ENCODE data around the gene PRMT2. TPM values are rescaled to one million over a fixed set of nuclear protein-coding genes. Genes with fewer than 3 reads are reported as not detected.
"Not testable (repeated sequence)": the region's sequence is repeated elsewhere in the genome, so short reads cannot be mapped to it uniquely, and the experiment has no call there.

PRMT2 gene
- total RNA-seq, 1 donor from 2014 or later, result 144 TPM

GRCh38 chr21:46668381-46668780, 32.9 kb downstream of the PRMT2 start:
- DNase-seq (ENCODE audit: low read depth, low spot score), result no peak

DNA sequence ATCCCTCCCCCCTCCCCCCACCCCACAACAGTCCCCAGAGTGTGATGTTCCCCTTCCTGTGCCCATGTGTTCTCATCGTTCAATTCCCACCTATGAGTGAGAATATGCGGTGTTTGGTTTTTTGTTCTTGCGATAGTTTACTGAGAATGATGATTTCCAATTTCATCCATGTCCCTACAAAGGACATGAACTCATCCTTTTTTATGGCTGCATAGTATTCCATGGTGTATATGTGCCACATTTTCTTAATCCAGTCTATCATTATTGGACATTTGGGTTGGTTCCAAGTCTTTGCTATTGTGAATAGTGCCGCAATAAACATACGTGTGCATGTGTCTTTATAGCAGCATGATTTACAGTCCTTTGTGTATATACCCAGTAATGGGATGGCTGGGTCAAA, 33.4 kb downstream of the PRMT2 start:
- not testable (repeated sequence) for DNase-seq (ENCODE audit: low read depth, low spot score)

GRCh38 chr21:46674430-46675007, 39.0 kb downstream of the PRMT2 start:
- DNase-seq (ENCODE audit: low read depth, low spot score), result no peak

- DNase-seq (ENCODE audit: low read depth, low spot score), result no peak
Measured at GRCh38 chr21:46675595-46676280, 40.3 kb downstream of the PRMT2 start.

- not testable (repeated sequence) for DNase-seq (ENCODE audit: low read depth, low spot score)
Measured at GRCh38 chr21:46676542-46676941, 41.1 kb downstream of the PRMT2 start.

DNA sequence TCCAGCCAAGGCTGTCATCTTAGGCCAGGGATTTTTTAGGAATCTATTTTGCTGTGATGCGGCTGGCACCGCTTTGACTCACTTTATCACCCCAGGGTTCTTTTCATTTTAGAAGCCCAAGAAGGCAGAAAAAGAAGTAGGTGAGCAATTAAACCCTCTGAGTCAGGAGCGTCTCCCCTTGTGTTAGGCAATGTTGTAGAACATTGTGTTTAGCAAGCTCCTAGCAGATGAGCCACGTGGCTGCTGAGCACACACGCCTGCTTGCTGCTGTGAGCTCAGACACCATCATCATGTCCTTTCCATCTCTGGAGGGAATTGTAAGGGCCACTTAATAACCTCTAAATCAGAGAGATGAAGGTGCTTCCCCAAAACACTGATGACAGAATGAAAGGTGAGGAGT, 46.1 kb downstream of the PRMT2 start:
- not testable (repeated sequence) for DNase-seq (ENCODE audit: low read depth, low spot score)

- DNase-seq (ENCODE audit: low read depth, low spot score), result not testable (repeated sequence)
Measured at GRCh38 chr21:46698652-46699051, 63.2 kb downstream of the PRMT2 start.

DNA sequence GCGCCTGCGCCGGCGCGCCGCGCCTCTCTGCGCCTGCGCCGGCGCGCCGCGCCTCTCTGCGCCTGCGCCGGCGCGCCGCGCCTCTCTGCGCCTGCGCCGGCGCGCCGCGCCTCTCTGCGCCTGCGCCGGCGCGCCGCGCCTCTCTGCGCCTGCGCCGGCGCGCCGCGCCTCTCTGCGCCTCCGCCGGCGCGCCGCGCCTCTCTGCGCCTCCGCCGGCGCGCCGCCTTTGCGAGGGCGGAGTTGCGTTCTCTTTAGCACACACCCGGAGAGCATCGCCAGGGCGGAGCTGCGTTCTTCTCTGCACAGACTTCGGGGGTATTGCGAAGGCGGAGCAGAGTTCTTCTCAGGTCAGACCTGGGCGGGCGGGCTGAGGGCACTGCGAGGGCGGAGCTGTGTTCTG, 63.6 kb downstream of the PRMT2 start:
- not testable (repeated sequence) for DNase-seq (ENCODE audit: low read depth, low spot score)

Other genes starting within 250 kb of the PRMT2 start
- 22.9 and 33.6 TPM in 2 replicates for gene DIP2A, start 176.8 kb upstream of the PRMT2 start, total RNA-seq
- gene S100B, start 30.6 kb upstream of the PRMT2 start, total RNA-seq, result not detected in 2 replicates

All from pulmonary artery endothelial cell (primary cell).